NCI-H1105 (cell line): Measurements from ENCODE around the gene PEPD.

Experiments used
- DNase-seq: peaks from one replicate; lab custom pipeline; 2025; lab: John Stamatoyannopoulos, UW

The PEPD gene

GRCh38 chr19:33546656-33547055, 25.1 kb upstream of the PEPD start:
- DNase-seq: no peak

DNA sequence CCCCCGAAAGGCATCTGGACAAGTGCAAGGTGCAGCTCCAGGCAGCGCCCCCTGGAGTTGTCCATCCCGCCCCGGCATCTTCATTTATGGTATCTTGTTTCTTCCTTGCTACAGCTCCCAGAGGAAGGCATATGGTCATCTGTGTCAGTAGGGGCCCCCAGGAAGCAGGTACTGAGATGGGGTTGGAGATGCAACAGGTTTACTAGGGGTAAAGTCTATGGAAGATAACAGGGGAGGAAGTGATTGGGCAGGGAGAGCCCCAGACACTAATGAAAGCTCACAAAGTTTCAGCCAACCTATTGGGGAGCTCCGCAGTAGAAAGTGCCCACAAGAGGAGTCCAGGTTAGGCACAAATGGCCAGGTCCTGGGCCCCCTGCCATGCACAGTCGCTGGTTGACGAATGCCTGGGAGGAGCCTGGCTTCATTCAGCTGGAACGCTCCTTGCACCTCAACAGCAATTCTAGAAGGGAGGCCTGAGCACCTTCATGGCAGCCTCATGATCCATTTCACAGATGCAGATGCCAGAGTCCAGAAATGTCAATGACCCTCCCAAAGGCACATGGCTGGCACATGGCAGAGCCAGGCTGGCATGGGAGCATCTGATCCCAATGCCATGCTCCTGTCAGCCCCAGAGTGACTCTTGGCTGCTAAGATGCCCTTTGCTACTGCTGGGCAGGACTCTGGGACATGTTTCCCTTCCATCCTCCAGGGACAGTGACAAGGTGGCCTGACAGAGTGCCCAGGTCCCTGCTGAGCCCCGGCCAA, 23.8 kb upstream of the PEPD start:
- DNase-seq: no peak

DNA sequence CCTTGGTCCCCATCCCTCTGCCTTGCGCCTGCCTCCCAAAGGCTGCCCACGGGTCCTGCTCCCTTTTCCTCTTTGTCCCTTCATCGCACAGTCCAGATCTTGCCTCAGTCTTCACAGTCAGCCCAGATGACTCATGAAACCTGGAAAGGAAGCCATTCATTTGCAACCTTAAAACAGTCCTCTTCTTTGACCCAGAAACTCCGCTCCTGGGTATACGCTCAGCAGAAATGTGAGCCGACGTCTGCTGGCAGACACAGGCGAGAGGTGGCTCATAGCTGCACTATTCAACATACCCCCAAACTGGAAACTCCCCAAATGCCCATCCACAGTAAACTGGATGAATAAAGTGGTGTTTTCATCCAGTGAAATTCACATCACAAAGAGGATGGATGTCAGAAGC, 13.6 kb upstream of the PEPD start:
- no peak for DNase-seq

DNA sequence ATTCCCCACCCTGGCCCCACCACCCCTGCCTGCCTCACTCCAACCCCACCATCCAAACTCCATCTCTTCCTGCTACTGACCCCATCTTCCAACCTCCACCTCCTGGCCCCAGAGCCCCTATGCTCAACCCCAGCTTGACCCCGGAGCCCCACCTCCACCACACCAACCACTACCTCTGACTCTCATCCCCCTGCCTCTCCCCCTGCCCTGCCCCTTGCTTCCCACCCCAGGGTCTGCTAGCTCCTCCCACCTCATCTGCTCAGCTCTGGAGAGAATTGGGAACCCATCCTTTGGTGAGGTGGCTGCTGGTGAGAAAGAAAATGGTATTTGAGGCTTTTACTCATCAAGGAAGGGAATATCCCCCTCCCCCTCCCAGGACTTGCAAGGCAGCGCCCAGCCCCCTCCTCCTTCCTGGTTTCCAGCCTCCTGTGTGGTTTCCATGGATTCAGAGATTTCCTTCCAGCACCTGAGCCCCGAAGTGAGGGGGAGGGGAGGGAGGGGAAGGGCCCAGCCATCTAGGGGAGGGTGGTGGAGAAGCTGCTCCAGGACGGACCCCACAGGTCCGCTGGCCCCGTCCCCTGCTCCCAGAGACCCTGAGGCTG, 11.4 kb upstream of the PEPD start:
- DNase-seq: no peak

DNA sequence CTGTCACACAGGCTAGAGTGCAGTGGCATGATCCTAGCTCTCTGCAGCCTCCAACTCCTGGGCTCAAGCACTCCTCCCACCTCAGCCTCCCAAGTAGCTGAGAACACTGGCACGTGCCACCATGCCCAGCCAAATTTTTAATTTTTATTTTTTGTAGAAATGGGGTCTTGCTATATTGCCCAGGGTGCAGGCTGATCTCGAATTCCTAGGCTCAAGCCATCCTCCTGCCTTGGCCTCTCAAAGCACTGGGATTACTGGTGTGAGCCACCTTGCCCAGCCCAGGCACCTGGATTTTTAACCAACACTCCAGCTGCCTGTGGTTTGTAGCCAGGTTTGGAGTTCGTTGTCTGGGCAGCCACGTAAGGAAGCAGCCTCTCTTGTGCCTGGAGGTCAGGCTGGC, 9.3 kb upstream of the PEPD start:
- no peak for DNase-seq

DNA sequence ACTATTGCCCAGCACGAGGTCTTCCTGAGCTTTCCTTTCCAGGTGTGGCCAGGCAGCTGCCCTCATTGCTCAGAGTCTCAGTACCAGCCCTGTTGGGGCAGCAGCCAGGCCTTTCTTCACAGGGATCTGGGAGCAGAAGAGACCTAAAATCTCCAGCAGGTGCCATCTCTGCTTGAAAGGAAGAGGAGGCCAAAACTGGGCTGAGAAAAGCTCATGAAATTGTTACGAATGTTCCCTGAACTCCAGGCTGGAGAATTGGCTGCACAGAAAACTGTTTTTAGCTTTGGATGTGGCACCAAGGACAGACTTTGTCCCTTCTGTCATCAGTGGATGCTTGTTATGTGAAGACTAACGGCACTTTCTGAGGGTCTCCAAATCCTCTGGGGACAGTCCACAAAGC, 8.7 kb upstream of the PEPD start:
- DNase-seq: no peak

DNA sequence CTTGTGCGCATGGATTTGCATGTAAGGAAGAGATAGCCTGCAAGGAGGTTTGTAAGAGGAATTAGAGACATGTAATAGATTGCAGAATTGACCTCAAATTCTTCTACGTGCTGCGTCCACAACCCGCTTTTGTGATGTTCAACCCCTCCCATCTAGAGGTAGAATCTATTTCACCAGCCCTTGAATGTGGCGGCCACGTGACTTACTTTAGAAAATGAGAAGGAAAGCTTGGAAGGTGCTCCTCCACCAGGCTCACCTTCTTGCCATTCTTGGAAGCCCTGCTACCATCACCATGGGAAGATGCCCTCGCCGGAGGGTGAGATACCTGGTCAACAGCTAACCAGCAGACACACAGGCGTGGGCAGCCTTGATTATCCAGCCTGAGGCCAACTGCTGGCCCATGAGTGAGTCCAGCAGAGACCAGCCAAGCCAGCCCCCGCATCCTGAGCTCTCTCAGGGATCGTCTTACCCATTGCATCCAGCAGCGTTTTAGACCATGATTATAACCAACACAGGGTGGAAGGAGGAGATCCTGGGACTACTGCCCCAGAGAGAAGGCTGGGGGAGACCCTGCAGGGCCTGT, 7.6 kb upstream of the PEPD start:
- DNase-seq: no peak

DNA sequence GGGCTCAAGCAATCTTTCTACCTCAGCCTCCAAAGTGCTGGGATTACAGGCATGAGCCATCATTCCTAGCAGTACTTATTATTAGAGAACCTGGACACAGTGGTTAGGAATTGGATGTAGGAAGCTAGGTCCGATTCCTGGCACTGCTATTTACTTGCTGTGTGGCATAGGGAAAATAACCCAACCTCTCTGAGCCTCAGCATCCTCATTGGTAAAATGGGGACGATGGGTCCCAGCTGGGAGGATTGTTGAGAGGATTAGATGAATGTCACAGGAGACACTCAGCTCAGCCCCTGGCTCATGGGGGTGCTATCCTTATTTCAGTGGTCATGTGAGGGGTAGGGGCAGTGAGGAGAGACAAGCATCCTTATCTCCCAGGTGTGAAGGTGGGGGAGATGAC, 6.8 kb upstream of the PEPD start:
- DNase-seq: no peak

- DNase-seq: no peak
Observed at GRCh38 chr19:33527125-33527524, 5.5 kb upstream of the PEPD start.

GRCh38 chr19:33524024-33524664, 2.6 kb upstream of the PEPD start:
- DNase-seq: no peak

DNA sequence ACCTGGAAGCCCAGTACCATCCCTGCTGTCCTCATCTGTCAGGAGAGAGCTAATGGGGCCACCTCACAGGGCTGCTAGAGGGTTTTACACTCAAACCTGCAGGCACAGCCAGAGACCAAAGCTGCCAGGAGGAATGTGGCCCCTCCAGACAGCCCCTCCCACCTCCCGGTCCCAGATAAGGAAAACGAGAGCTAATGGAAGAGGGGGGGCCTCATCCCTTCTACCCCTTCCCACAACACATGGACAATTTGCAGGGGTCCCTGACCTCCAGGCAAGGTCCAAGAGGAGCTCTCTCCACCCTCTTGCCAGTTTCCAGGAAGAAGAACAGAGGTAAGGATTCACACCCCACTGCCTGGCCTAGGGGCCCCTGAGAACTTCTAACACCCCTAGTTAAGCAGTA, 1.6 kb upstream of the PEPD start:
- no peak for DNase-seq

GRCh38 chr19:33522371-33522662, 726 bp upstream of the PEPD start:
- no peak for DNase-seq

- DNase-seq: no peak
Observed at GRCh38 chr19:33520844-33521479, 629 bp downstream of the PEPD start.

GRCh38 chr19:33520048-33520643, 1.4 kb downstream of the PEPD start:
- DNase-seq: no peak

DNA sequence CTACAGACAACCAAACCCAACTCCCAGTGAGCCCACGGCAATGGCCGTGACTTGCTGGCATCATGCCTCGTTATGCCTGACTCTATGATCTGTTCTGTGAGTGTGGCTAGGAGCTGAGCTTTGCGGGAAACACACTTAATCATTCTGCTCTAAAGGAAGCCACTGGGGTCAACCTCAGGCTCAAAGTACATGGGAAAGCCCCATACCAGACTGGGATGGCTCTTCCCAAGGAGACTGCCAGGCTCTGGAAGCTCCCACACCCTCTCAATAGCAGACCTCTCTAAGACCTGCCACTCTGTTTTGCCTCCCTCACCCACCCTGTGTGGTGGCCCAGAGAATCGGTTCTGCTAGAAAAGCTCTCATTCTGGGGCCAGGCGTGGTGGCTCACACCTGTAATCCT, 2.2 kb downstream of the PEPD start:
- DNase-seq: no peak

DNA sequence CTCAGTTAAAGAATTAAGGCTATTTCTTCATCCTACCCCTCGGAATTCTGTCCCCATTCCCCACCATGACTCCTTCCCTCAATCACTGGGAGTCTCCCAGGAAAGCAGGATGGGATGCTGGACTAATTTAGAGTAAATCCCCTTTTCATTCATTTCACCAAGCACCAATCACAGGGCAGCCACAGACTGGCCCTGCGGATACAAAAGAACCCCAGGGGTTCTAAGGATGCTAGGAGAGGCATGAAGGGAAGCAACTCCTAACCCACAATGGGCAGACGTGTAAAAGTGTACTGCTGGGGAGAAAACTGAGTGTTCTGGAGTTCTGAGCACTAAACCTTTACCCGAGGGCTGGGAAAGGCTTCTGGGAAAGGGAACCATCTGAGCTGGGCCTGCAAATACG, 3.0 kb downstream of the PEPD start:
- DNase-seq: no peak

DNA sequence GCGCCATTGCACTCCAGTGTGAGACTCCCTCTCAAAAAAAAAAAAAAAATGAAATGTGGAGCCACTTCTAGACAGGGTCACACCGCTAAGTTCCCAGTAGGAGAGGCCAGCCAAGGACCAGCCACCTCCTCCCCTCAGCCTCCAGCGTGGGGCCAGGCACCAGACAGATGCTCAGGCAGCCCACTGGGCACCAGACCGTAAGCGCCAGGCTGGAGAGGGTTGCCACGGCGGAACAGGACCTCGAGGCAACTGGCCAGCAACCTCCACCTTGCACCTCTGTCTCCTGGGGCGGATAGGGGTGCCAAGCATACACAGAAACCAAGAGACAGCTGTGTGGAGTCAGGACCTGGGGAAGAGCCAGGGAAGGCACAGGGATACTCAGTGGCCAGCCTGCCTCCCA, 3.7 kb downstream of the PEPD start:
- no peak for DNase-seq

DNA sequence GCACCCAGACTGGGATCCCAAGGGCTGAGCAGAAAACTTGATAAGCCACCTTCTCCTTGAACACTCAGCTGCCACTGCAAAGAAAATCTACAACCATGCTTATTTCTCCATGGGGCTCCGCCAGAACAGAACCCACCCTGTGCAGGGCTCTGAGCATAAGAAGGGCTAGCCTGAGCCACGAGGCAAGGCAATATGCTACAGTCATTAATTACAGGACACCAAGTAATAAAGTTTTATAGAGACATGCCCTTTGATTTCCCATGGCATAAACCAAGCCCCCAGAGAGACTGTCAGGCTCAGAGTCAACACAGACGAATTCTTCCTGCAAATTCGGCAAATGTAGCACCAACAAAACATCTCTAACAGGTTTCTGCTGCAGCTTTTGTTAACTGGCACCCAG, 5.7 kb downstream of the PEPD start:
- DNase-seq: no peak

- no peak for DNase-seq
Observed at GRCh38 chr19:33514885-33515551, 6.6 kb downstream of the PEPD start.

GRCh38 chr19:33513424-33513823, 8.2 kb downstream of the PEPD start:
- no peak for DNase-seq

DNA sequence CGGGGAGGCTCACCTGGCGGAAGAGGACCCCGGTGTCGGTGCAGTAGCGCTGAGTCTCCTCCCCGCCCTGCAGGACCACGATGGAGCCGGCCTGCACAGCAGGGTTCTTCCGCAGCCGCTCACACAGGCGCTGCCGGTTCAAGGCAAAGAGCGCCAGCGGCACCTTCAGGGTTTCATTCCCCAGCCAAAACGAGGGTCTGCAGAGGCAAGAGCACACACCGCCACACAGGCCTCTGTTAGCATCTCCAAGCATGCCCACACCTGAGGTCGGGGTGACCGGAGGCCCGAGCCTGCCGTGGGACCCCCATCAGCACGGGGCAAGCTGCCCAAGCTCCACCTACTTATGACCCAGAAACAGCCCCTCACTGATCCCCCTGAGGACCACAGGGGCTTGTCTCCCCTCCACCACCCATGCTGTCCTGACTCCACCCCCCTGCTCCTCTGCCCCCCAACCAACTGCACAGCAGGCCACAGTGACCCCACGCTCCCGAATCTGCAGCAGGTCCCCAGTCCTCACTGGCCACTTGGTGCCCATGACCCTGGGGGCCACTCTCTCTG, 8.9 kb downstream of the PEPD start:
- no peak for DNase-seq

- no peak for DNase-seq
Observed at GRCh38 chr19:33512021-33512420, 9.6 kb downstream of the PEPD start.
